Putamen (tissue), 1 donor: ENCODE results near the gene KCNMB4.
A peak's percentile ranks its signal among the peaks of the same experiment; 100 is the strongest.

Experiments
- DNase-seq: peaks from one replicate; pipeline ENCODE4 v3.0.0-alpha.2; 2016; ENCODE audit warnings: low spot score

KCNMB4 gene

GRCh38 chr12:70365648-70366518 lies at the start of gene KCNMB4:
KCNMB4 (plus strand) TSS chr12:70366290; CDS start chr12:70366735, 445 bp downstream.
- peak; percentile 74 for DNase-seq

GRCh38 chr12:70317781-70318180 lies 48.3 kb upstream of the KCNMB4 start:
- DNase-seq = peak; percentile 25

GRCh38 chr12:70319605-70320004 lies 46.5 kb upstream of the KCNMB4 start:
- no peak for DNase-seq

GRCh38 chr12:70321191-70321590 lies 44.9 kb upstream of the KCNMB4 start:
- no peak for DNase-seq

- DNase-seq = no peak
Measured at GRCh38 chr12:70327541-70327940, 38.5 kb upstream of the KCNMB4 start.

- no peak for DNase-seq
Measured at GRCh38 chr12:70329728-70330127, 36.4 kb upstream of the KCNMB4 start.

GRCh38 chr12:70330158-70330557 lies 35.9 kb upstream of the KCNMB4 start:
- no peak for DNase-seq

- no peak for DNase-seq
Measured at GRCh38 chr12:70332236-70332635, 33.9 kb upstream of the KCNMB4 start.

- DNase-seq = no peak
Measured at GRCh38 chr12:70334742-70335141, 31.3 kb upstream of the KCNMB4 start.

GRCh38 chr12:70338531-70338930 lies 27.6 kb upstream of the KCNMB4 start:
- no peak for DNase-seq

- no peak for DNase-seq
Measured at GRCh38 chr12:70351076-70351475, 15.0 kb upstream of the KCNMB4 start.

- no peak for DNase-seq
Measured at GRCh38 chr12:70353780-70354660, 12.1 kb upstream of the KCNMB4 start.

- no peak for DNase-seq
Measured at GRCh38 chr12:70354787-70355186, 11.3 kb upstream of the KCNMB4 start.

GRCh38 chr12:70355972-70356371 lies 10.1 kb upstream of the KCNMB4 start:
- DNase-seq = no peak

- DNase-seq = no peak
Measured at GRCh38 chr12:70359458-70360197, 6.5 kb upstream of the KCNMB4 start.

- DNase-seq = no peak
Measured at GRCh38 chr12:70360218-70360617, 5.9 kb upstream of the KCNMB4 start.

GRCh38 chr12:70364695-70365397 lies 1.2 kb upstream of the KCNMB4 start:
- DNase-seq = no peak

GRCh38 chr12:70365398-70365647 lies 767 bp upstream of the KCNMB4 start:
- peak; percentile 7 for DNase-seq

GRCh38 chr12:70366581-70367257 lies 629 bp downstream of the KCNMB4 start:
- DNase-seq = peak; percentile 53

GRCh38 chr12:70367258-70368141 lies 1.4 kb downstream of the KCNMB4 start:
- peak; percentile 23 for DNase-seq
